Hematopoietic multipotent progenitor cell (in vitro differentiated cells): ENCODE data around the gene POU2F2. TPM values are rescaled to one million over a fixed set of nuclear protein-coding genes. Genes with fewer than 3 reads are reported as not detected.
"Not testable (repeated sequence)": the region's sequence is repeated elsewhere in the genome, so short reads cannot be mapped to it uniquely, and the experiment has no call there.

Experiments used
- DNase-seq, 3 donors: peaks; one replicate each; pipeline ENCODE4 v3.0.0-alpha.2; 2011 to 2015; ENCODE audit warnings: low read depth in 2 of 3, low spot score in 2 of 3
- total RNA-seq: library from RNA; depleted of rRNA; stranded (reverse); fragments of >200 nt; gene quantifications from one replicate; pipeline ENCODE4 v1.2.3, GENCODE V29; 2012

The POU2F2 gene
- total RNA-seq, 1 donor: 5.7 TPM

GRCh38 chr19:42066075-42066754, 66.0 kb downstream of the POU2F2 start:
- peak in 1 of 3 donors; percentile 48 for DNase-seq

GRCh38 chr19:42065511-42065910, 66.7 kb downstream of the POU2F2 start:
- no peak for DNase-seq

GRCh38 chr19:42065051-42065450, 67.2 kb downstream of the POU2F2 start:
- no peak for DNase-seq

- no peak for DNase-seq
Observed at GRCh38 chr19:42064432-42064831, 67.8 kb downstream of the POU2F2 start.

GRCh38 chr19:42062381-42062780, 69.9 kb downstream of the POU2F2 start:
- no peak for DNase-seq

- no peak for DNase-seq
Observed at GRCh38 chr19:42060117-42060516, 72.1 kb downstream of the POU2F2 start.

- DNase-seq: no peak
Observed at GRCh38 chr19:42059196-42059595, 73.0 kb downstream of the POU2F2 start.

GRCh38 chr19:42057846-42058245, 74.4 kb downstream of the POU2F2 start:
- DNase-seq: no peak

- no peak for DNase-seq
Observed at GRCh38 chr19:42054205-42054604, 78.0 kb downstream of the POU2F2 start.

GRCh38 chr19:42053037-42053935, 79.0 kb downstream of the POU2F2 start:
- DNase-seq: no peak

- no peak for DNase-seq
Observed at GRCh38 chr19:42052241-42052863, 79.9 kb downstream of the POU2F2 start.

- no peak for DNase-seq
Observed at GRCh38 chr19:42051166-42052115, 80.8 kb downstream of the POU2F2 start.

GRCh38 chr19:42048992-42049391, 83.3 kb downstream of the POU2F2 start:
- DNase-seq: no peak

- no peak for DNase-seq
Observed at GRCh38 chr19:42045575-42045974, 86.7 kb downstream of the POU2F2 start.

GRCh38 chr19:42042455-42043170, 89.6 kb downstream of the POU2F2 start:
- DNase-seq: no peak

- DNase-seq: not testable (repeated sequence)
Observed at GRCh38 chr19:42040491-42040890, 91.8 kb downstream of the POU2F2 start.

- no peak for DNase-seq
Observed at GRCh38 chr19:42040031-42040430, 92.2 kb downstream of the POU2F2 start.

- DNase-seq: no peak
Observed at GRCh38 chr19:42038666-42039065, 93.6 kb downstream of the POU2F2 start.

- no peak for DNase-seq
Observed at GRCh38 chr19:42037649-42038048, 94.6 kb downstream of the POU2F2 start.
